NCI-H82 treated with DMSO at 0.1 percent for 48 hours (cell line): ENCODE results near the gene ATF6.
A peak's percentile ranks its signal among the peaks of the same experiment; 100 is the strongest.

Experiments used
- DNase-seq: peaks from one replicate; lab custom pipeline; 2025; ENCODE audit not compliant: unreplicated experiment; lab: John Stamatoyannopoulos, UW

Gene ATF6

GRCh38 chr1:161993576-161993975 lies 227.5 kb downstream of the ATF6 start:
- no peak for DNase-seq

- no peak for DNase-seq
These were observed 228.1 kb downstream of the ATF6 start for GRCh38 chr1:161994175-161994668.

- no peak for DNase-seq
These were observed 231.0 kb downstream of the ATF6 start for GRCh38 chr1:161997152-161997551.

GRCh38 chr1:161998811-161999210 lies 232.7 kb downstream of the ATF6 start:
- DNase-seq, result no peak

- no peak for DNase-seq
These were observed 233.4 kb downstream of the ATF6 start for GRCh38 chr1:161999301-162000052.

GRCh38 chr1:162000053-162000420 lies 233.9 kb downstream of the ATF6 start:
- DNase-seq, result no peak

- DNase-seq, result no peak
These were observed 237.1 kb downstream of the ATF6 start for GRCh38 chr1:162003061-162003829.

- DNase-seq, result no peak
These were observed 237.7 kb downstream of the ATF6 start for GRCh38 chr1:162003830-162004215.

- DNase-seq, result no peak
These were observed 238.4 kb downstream of the ATF6 start for GRCh38 chr1:162004441-162004950.

- no peak for DNase-seq
These were observed 240.0 kb downstream of the ATF6 start for GRCh38 chr1:162006081-162006480.

- no peak for DNase-seq
These were observed 241.3 kb downstream of the ATF6 start for GRCh38 chr1:162007466-162007865.

GRCh38 chr1:162008799-162009198 lies 242.7 kb downstream of the ATF6 start:
- DNase-seq, result no peak

- DNase-seq, result no peak
These were observed 243.5 kb downstream of the ATF6 start for GRCh38 chr1:162009501-162010174.

- no peak for DNase-seq
These were observed 244.0 kb downstream of the ATF6 start for GRCh38 chr1:162010175-162010506.

- peak; percentile 20 for DNase-seq
These were observed 245.4 kb downstream of the ATF6 start for GRCh38 chr1:162011337-162012012.

- DNase-seq, result no peak
These were observed 247.2 kb downstream of the ATF6 start for GRCh38 chr1:162013289-162013688.
